Measurements from ENCODE around the gene TYMP.

Gene TYMP

GRCh38 chr22:50504369-50505211 is 25.2 kb downstream of the TYMP start:
- no peak for DNase-seq

GRCh38 chr22:50503475-50504145 is 26.2 kb downstream of the TYMP start:
- no peak for DNase-seq

GRCh38 chr22:50502628-50503474 is 27.0 kb downstream of the TYMP start:
- no peak for DNase-seq

GRCh38 chr22:50502096-50502495 is 27.7 kb downstream of the TYMP start:
- DNase-seq = no peak

GRCh38 chr22:50500452-50500851 is 29.4 kb downstream of the TYMP start:
- no peak for DNase-seq

GRCh38 chr22:50498322-50498890 is 31.4 kb downstream of the TYMP start:
- DNase-seq = no peak

- DNase-seq = no peak
These were observed 32.7 kb downstream of the TYMP start for GRCh38 chr22:50497093-50497492.

- DNase-seq = no peak
These were observed 39.1 kb downstream of the TYMP start for GRCh38 chr22:50490531-50491308.

- DNase-seq = no peak
These were observed 40.2 kb downstream of the TYMP start for GRCh38 chr22:50489363-50490243.

GRCh38 chr22:50488886-50489285 is 40.9 kb downstream of the TYMP start:
- no peak for DNase-seq

GRCh38 chr22:50488006-50488677 is 41.7 kb downstream of the TYMP start:
- DNase-seq = no peak

GRCh38 chr22:50487290-50488005 is 42.4 kb downstream of the TYMP start:
- no peak for DNase-seq

GRCh38 chr22:50486561-50487289 is 43.1 kb downstream of the TYMP start, which contains the start of gene MIOX:
MIOX (plus strand) TSS chr22:50486859; CDS start chr22:50486898, 39 bp downstream.
- no peak for DNase-seq

- DNase-seq = no peak
These were observed 44.3 kb downstream of the TYMP start for GRCh38 chr22:50485221-50486131.

GRCh38 chr22:50483977-50484853 is 45.6 kb downstream of the TYMP start:
- DNase-seq = no peak

GRCh38 chr22:50483556-50483955 is 46.3 kb downstream of the TYMP start:
- DNase-seq = no peak

GRCh38 chr22:50483106-50483505 is 46.7 kb downstream of the TYMP start:
- no peak for DNase-seq
